Right hindlimb (tissue), 1 donor: ENCODE results near the gene SLC39A10.

Experiments
- DNase-seq: peaks from one replicate; pipeline ENCODE4 v3.0.0-alpha.2; 2018

SLC39A10 gene

DNA sequence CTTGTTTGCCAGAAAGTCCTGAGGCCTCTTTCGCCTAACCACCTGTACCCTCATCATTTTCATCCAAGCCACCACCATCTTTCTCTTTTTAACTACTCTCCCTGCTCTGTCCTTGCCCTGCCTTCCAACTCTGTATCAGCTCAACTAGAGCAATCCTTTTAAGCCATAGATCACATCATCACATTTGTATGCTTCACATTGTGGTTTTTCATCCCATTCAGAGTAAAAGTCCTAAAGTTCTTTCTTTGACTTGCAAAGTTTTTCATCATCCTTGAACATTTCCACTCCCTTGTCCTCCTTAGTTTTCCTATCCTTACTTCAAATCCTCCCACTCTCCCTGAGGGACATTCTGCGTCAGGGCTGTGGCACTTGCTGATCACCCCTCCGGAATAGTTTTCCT is 73.9 kb downstream of the SLC39A10 start:
- no peak for DNase-seq

DNA sequence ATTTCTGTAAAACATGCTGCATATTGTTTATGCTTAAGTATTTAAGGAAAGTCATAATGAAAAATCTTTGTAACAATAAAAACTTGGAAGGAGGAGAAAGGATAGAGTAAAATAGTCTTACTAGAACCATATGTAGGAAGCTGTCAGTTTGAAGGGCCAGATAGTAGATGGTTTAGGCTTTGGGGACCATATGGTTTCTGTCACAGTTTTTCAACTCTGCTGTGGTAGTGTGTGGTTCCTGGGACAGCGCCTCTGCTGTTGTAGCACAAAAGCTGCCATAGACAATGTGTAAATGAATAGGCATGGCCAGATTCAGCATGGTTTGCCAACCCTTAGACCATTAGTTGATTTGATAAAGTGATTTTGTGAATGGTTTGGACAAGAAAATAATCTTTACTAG is 75.5 kb downstream of the SLC39A10 start:
- DNase-seq = no peak

DNA sequence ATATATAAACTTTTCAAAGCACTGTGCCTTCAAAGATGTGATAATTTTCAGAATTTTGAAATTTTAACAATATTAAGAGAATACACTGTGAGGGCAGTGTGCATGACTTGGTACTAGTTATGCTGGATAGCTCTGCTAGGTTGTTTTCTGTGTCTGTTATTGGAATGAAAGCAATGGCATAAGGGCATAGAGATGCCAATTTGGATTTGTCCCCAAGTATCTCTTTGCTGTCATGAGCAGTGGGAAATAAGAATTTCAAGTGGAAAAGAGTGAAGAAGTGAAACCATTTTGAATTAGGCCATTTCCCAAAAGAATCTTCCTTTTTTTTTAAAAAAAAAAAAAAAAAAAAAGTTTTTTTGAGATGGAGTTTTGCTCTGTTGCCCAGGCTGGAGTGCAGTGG is 76.8 kb downstream of the SLC39A10 start:
- DNase-seq = no peak

- DNase-seq = no peak
Observed at GRCh38 chr2:195734395-195734794, 77.4 kb downstream of the SLC39A10 start.

DNA sequence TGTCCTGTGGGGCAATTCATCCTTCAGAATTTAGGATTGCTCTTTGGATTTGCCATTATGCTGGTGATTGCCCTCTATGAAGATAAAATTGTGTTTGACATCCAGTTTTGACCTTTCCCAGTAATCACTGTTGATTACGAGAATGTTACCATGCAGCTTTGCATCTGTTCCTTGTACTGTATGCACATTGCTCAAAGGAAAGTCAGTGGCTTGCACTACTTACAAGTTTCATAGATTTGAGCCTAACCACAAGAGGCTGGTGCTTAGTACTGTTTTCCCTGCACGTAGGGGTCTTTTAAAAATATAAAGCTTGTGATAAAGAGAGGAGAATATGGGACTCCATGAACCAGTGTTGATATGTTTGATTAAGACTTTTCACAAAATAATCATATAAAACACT is 77.9 kb downstream of the SLC39A10 start:
- DNase-seq = no peak

- DNase-seq = no peak
Observed at GRCh38 chr2:195735347-195735746, 78.3 kb downstream of the SLC39A10 start.

GRCh38 chr2:195737511-195738325 is 80.7 kb downstream of the SLC39A10 start:
- no peak for DNase-seq

- no peak for DNase-seq
Observed at GRCh38 chr2:195741191-195741590, 84.2 kb downstream of the SLC39A10 start.

GRCh38 chr2:195756218-195756942 is 99.4 kb downstream of the SLC39A10 start:
- no peak for DNase-seq

GRCh38 chr2:195758846-195759245 is 101.8 kb downstream of the SLC39A10 start:
- DNase-seq = no peak

DNA sequence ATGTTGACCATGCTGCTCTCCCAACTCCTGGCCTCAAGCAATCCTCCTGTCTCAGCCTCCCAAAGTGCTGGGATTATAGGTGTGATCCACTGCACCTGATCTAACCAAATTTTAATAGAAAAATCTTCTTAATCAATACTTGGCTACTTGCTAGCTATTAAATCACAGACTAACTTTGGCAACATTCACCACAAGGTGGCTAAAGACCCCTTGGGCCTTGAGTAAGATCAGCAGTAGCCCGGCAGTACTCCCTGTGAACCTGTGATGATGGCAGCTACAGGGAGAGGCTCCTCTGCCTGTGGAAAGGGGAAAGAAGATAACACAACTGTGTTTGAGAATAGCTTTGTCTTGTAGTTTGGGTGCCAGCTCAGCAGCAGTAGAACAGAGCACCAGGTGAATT is 102.9 kb downstream of the SLC39A10 start:
- DNase-seq = no peak

- DNase-seq = no peak
Observed at GRCh38 chr2:195763866-195764265, 106.8 kb downstream of the SLC39A10 start.

GRCh38 chr2:195766691-195767090 is 109.7 kb downstream of the SLC39A10 start:
- no peak for DNase-seq

GRCh38 chr2:195768431-195768830 is 111.4 kb downstream of the SLC39A10 start:
- no peak for DNase-seq

GRCh38 chr2:195769975-195770374 is 112.9 kb downstream of the SLC39A10 start:
- DNase-seq = no peak

- DNase-seq = no peak
Observed at GRCh38 chr2:195779491-195779890, 122.5 kb downstream of the SLC39A10 start.

DNA sequence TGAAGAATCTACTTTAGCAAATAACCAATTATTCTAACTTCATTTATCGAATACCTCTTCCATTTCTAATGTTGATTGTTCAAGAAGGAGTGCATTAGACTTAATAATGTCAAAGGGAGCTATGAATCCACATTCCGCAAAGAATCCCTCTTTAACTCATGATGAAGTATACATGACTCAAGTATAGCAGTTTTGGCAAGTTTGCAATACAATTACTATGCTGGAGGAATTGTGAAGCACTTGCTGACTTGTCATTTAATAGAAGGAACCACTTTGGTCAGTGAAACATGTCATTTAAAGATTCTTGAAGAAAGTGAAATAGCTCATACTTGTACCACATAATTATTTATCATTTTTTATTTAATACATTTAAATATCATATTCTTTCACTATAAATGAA is 125.1 kb downstream of the SLC39A10 start:
- DNase-seq = no peak
